OCI-LY1 (cell line): ENCODE results near the gene MED12.

ENCODE experiments used
- H2AFZ ChIP-seq: fragments of 200-600 bp; sonication (generic), shearing (Covaris generic); 2 replicates; pipeline ENCODE4 v1.6.0; 2014; ENCODE audit warnings: antibody characterized with exemption, mild to moderate bottlenecking, low read length
- H3F3A ChIP-seq: fragments of 200-600 bp; sonication (generic), shearing (Covaris generic); 2 replicates; pipeline ENCODE4 v1.6.0; 2014; ENCODE audit warnings: mild to moderate bottlenecking, antibody characterized with exemption, low read length, moderate library complexity; ENCODE audit not compliant: insufficient read depth
- H3K27ac ChIP-seq: fragments of 200-600 bp; sonication (generic); 2 replicates; pipeline ENCODE4 v1.5.1; 2014; ENCODE audit warnings: low read length, mixed run types, mild to moderate bottlenecking, low read depth; ENCODE audit not compliant: poor library complexity, severe bottlenecking
- H3K27me3 ChIP-seq: fragments of 200-600 bp; sonication (generic); 2 replicates; pipeline ENCODE4 v1.6.0; 2014; ENCODE audit warnings: antibody characterized with exemption, mild to moderate bottlenecking, low read length, moderate library complexity; ENCODE audit not compliant: insufficient read depth
- H3K36me3 ChIP-seq: fragments of 200-600 bp; sonication (generic); 2 replicates; pipeline ENCODE4 v1.6.1; 2014; ENCODE audit warnings: mild to moderate bottlenecking, antibody characterized with exemption, low read length, moderate library complexity, mixed read lengths; ENCODE audit not compliant: insufficient read depth
- H3K4me1 ChIP-seq: fragments of 200-600 bp; sonication (generic); 2 replicates; pipeline ENCODE4 v1.5.1; 2014; ENCODE audit warnings: mild to moderate bottlenecking, low read length, moderate library complexity; ENCODE audit not compliant: insufficient read depth, severe bottlenecking
- H3K4me2 ChIP-seq: fragments of 200-600 bp; sonication (generic), shearing (Covaris generic); 2 replicates; pipeline ENCODE4 v1.6.1; 2014; ENCODE audit warnings: low read length
- H3K4me3 ChIP-seq: fragments of 200-600 bp; sonication (generic); 2 replicates; pipeline ENCODE4 v1.5.1; 2014; ENCODE audit warnings: low read length, low read depth, mild to moderate bottlenecking, mixed read lengths; ENCODE audit not compliant: poor library complexity, severe bottlenecking
- H3K79me2 ChIP-seq: fragments of 200-600 bp; shearing (Covaris generic); 2 replicates; pipeline ENCODE4 v1.6.1; 2016; ENCODE audit warnings: mixed run types, low read length, mixed read lengths; ENCODE audit not compliant: insufficient read depth
- H3K9ac ChIP-seq: fragments of 200-600 bp; sonication (generic), shearing (Covaris generic); 2 replicates; pipeline ENCODE4 v1.6.1; 2014; ENCODE audit warnings: mild to moderate bottlenecking, low read length, mixed read lengths
- H3K9me2 ChIP-seq: fragments of 200-600 bp; sonication (generic), shearing (Covaris generic); 2 replicates; pipeline ENCODE4 v1.6.1; 2014; ENCODE audit warnings: low read depth, mild to moderate bottlenecking, low read length, mixed read lengths
- H3K9me3 ChIP-seq: fragments of 200-600 bp; shearing (Covaris generic); 2 replicates; pipeline ENCODE4 v1.6.1; 2014; ENCODE audit warnings: low read length, mixed read lengths
- H4K20me1 ChIP-seq: fragments of 200-600 bp; sonication (generic), shearing (Covaris generic); 2 replicates; pipeline ENCODE4 v1.6.0; 2016; ENCODE audit warnings: mild to moderate bottlenecking, low read length; ENCODE audit not compliant: insufficient read depth
- CTCF ChIP-seq: fragments of 200-600 bp; sonication (generic), shearing (Covaris generic); IDR thresholded peaks from 2 replicates; pipeline ENCODE4 v1.5.1; 2017; ENCODE audit warnings: mild to moderate bottlenecking, antibody characterized with exemption, low read length, moderate library complexity, mixed read lengths
- EZH2 ChIP-seq: fragments of 200-600 bp; sonication (generic), shearing (Covaris generic); IDR thresholded peaks from 2 replicates; pipeline ENCODE4 v1.8.0; 2017; ENCODE audit warnings: borderline replicate concordance, mixed run types, mild to moderate bottlenecking, antibody characterized with exemption, low read length, moderate library complexity, mixed read lengths

MED12 gene

GRCh38 chrX:71166461-71166860 lies 48.1 kb downstream of the MED12 start:
- Histone ChIP-seq H2AFZ (no peak overlapping the region), H3K4me1 (peaks cover 2% of the 10 kb centered on the region), H3K9me3 (no peaks in the 10 kb centered on the region), H3K4me3 (no peak overlapping the region), H3K79me2 (no peaks in the 10 kb centered on the region), H3K4me2 (no peak overlapping the region), H3K9me2 (no peaks in the 10 kb centered on the region), H4K20me1 (no peaks in the 10 kb centered on the region), H3K27ac (no peak overlapping the region), H3K36me3 (no peaks in the 10 kb centered on the region), H3K27me3 (no peaks in the 10 kb centered on the region), H3F3A (no peaks in the 10 kb centered on the region), H3K9ac (no peak overlapping the region)
- TF ChIP-seq CTCF (no peak), EZH2 (no peak)

GRCh38 chrX:71167031-71167781 lies 48.8 kb downstream of the MED12 start:
- H3K27ac ChIP-seq: no peak overlapping the region
- no peaks in the 10 kb centered on the region for H3K9me2 ChIP-seq
- TF ChIP-seq EZH2: no peak
- no peak for TF ChIP-seq CTCF
- H3F3A ChIP-seq: no peaks in the 10 kb centered on the region
- H3K36me3 ChIP-seq: no peaks in the 10 kb centered on the region
- H3K27me3 ChIP-seq: no peaks in the 10 kb centered on the region
- H3K4me2 ChIP-seq: no peak overlapping the region
- no peaks in the 10 kb centered on the region for H3K79me2 ChIP-seq
- H3K9me3 ChIP-seq: no peaks in the 10 kb centered on the region
- H4K20me1 ChIP-seq: no peaks in the 10 kb centered on the region
- H3K9ac ChIP-seq: no peak overlapping the region
- H3K4me1 ChIP-seq: peaks cover 4% of the 10 kb centered on the region
- H3K4me3 ChIP-seq: no peak overlapping the region
- H2AFZ ChIP-seq: no peak overlapping the region

- Histone ChIP-seq H3K4me3 (no peak overlapping the region), H3K9ac (no peak overlapping the region), H3K4me2 (no peak overlapping the region), H3K27ac (no peak overlapping the region), H3F3A (no peaks in the 10 kb centered on the region), H3K9me2 (no peaks in the 10 kb centered on the region), H3K27me3 (no peaks in the 10 kb centered on the region), H3K79me2 (no peaks in the 10 kb centered on the region), H4K20me1 (no peaks in the 10 kb centered on the region), H3K36me3 (no peaks in the 10 kb centered on the region; the same call in 1 of the 2 replicates), H3K9me3 (no peaks in the 10 kb centered on the region), H3K4me1 (peaks cover 4% of the 10 kb centered on the region), H2AFZ (no peak overlapping the region)
- no peak for TF ChIP-seq EZH2
- TF ChIP-seq CTCF: no peak
These were observed 49.7 kb downstream of the MED12 start for GRCh38 chrX:71168134-71168533.
